ENCODE data around the gene PTPRD. TPM values are rescaled to one million over a fixed set of nuclear protein-coding genes. Genes with fewer than 3 reads are reported as not detected.

The PTPRD gene
- total RNA-seq, 1 experiment from 2014 or later = 32.5 TPM

- no peak overlapping the region for H3K56ac ChIP-seq (ENCODE audit: insufficient read length, low read depth, low read length)
- no peaks in the 10 kb centered on the region for H4K20me1 ChIP-seq (ENCODE audit: control insufficient read depth, insufficient read depth, insufficient read length)
- no peaks in the 10 kb centered on the region for H3K27me3 ChIP-seq (ENCODE audit: insufficient read depth, low read length)
- DNase-seq = no peak
- H2BK15ac ChIP-seq (ENCODE audit: low read depth, low read length) = no peak overlapping the region
- no peaks in the 10 kb centered on the region for H3K79me1 ChIP-seq (ENCODE audit: insufficient read depth, low read depth, low read length, poor library complexity, severe bottlenecking)
- H2AK5ac ChIP-seq (ENCODE audit: insufficient read length, low read length) = no peak overlapping the region
- H3K27me3 Mint-ChIP-seq (ENCODE audit: low read depth) = no peaks in the 10 kb centered on the region
- no peak overlapping the region for H3K18ac ChIP-seq (ENCODE audit: insufficient read length, low read depth, low read length)
- no peaks in the 10 kb centered on the region for H3K9me3 Mint-ChIP-seq
- no peak overlapping the region for H3K4me2 ChIP-seq (ENCODE audit: insufficient read depth, insufficient read length, low read length)
- no peak overlapping the region for H4K5ac ChIP-seq (ENCODE audit: insufficient read length, low read depth, low read length)
- H3K23me2 ChIP-seq (ENCODE audit: insufficient read length, low read depth, low read length, poor library complexity, severe bottlenecking) = no peaks in the 10 kb centered on the region
- no peak overlapping the region for H2AFZ ChIP-seq (ENCODE audit: low read length)
- H3T11ph ChIP-seq (ENCODE audit: low read length) = no peak overlapping the region
- no CpG with 5 or more reads among the region's 1 CpG for WGBS (ENCODE audit: extremely low coverage, insufficient read length, low lambda C conversion rate)
- H2BK120ac ChIP-seq (ENCODE audit: low read depth, low read length, poor library complexity, severe bottlenecking) = no peak overlapping the region
- no peak overlapping the region for H3K9ac ChIP-seq (ENCODE audit: extremely low read depth, insufficient read length, low read length)
- no peak overlapping the region for H3K23ac ChIP-seq (ENCODE audit: insufficient read length, low read depth, low read length)
- no peak overlapping the region for H2BK12ac ChIP-seq (ENCODE audit: insufficient read length, low read depth, low read length)
- H3K4me3 Mint-ChIP-seq = no peak overlapping the region
- no peak overlapping the region for H4K91ac ChIP-seq (ENCODE audit: insufficient read length, low read depth, low read length)
- no peaks in the 10 kb centered on the region for H3K36me3 Mint-ChIP-seq (ENCODE audit: insufficient read depth in 1 of 3, low read depth in 3 of 3)
- no peak overlapping the region for H3K27ac ChIP-seq (ENCODE audit: insufficient read length, low read depth, low read length)
- no peaks in the 10 kb centered on the region for H3K9me3 ChIP-seq (ENCODE audit: control insufficient read depth, low read depth, low read length)
- no peak for TF ChIP-seq CTCF (conservative IDR thresholded peaks at IDR 0.05)
- no peak overlapping the region for H4K8ac ChIP-seq (replicated peaks; ENCODE audit: insufficient read length, low read depth, low read length)
- H3K4ac ChIP-seq (ENCODE audit: low read depth, low read length) = no peak overlapping the region
- H2BK20ac ChIP-seq (ENCODE audit: low read depth, low read length, poor library complexity, severe bottlenecking) = no peak overlapping the region
- H2BK5ac ChIP-seq (ENCODE audit: insufficient read length, low read length) = no peak overlapping the region
- no peak overlapping the region for H3K14ac ChIP-seq (ENCODE audit: insufficient read depth, low read length)
- H3K4me1 ChIP-seq (ENCODE audit: insufficient read depth, low read length) = no peaks in the 10 kb centered on the region; the same call in 1 of the 2 replicates
- H3K79me2 ChIP-seq (ENCODE audit: insufficient read depth, low read length) = no peaks in the 10 kb centered on the region
- H3K27ac Mint-ChIP-seq = peak overlapping the region in 2 of 3 experiments; percentile 59 to 64; a peak in 2 of 7 replicates
- peaks cover 24 to 30% of the 10 kb centered on the region in 2 experiments for H3K4me1 Mint-ChIP-seq
Measured at GRCh38 chr9:8815931-8816330, 1796.9 kb downstream of the PTPRD start.

Data from H9 (cell line).